D721Med (cell line): Measurements from ENCODE around the gene RBM26.

Source experiments
- DNase-seq: peaks from one replicate; pipeline ENCODE4 v3.0.0; 2011; ENCODE audit warnings: low spot score; ENCODE audit not compliant: insufficient read length
- FAIRE-seq: peaks from 2 replicates; lab custom pipeline; 2011; peaks lifted over from hg19 to GRCh38; lab: Jason Lieb, UNC
- CTCF ChIP-seq: IDR thresholded peaks from 2 replicates; pipeline ENCODE4 v1.5.1; 2012; ENCODE audit warnings: mild to moderate bottlenecking, control low read depth; ENCODE audit not compliant: insufficient read depth; ENCODE audit errors: missing control alignments

The RBM26 gene

GRCh38 chr13:79423340-79423739 lies 17.3 kb upstream of the RBM26 start:
- FAIRE-seq: no peak
- DNase-seq: no peak
- no peak for TF ChIP-seq CTCF

- DNase-seq (no peak), FAIRE-seq (no peak)
- TF ChIP-seq CTCF: no peak
These were observed 13.3 kb upstream of the RBM26 start for GRCh38 chr13:79419365-79419764.

GRCh38 chr13:79417741-79418140 lies 11.7 kb upstream of the RBM26 start:
- TF ChIP-seq CTCF: no peak
- no peak for FAIRE-seq
- no peak for DNase-seq

- DNase-seq: no peak
- TF ChIP-seq CTCF: no peak
- no peak for FAIRE-seq
These were observed 7.5 kb upstream of the RBM26 start for GRCh38 chr13:79413521-79413920.

GRCh38 chr13:79409828-79410227 lies 3.8 kb upstream of the RBM26 start:
- DNase-seq: no peak
- FAIRE-seq: no peak

GRCh38 chr13:79407349-79407979 lies 1.4 kb upstream of the RBM26 start:
- no peak for TF ChIP-seq CTCF
- no peak for DNase-seq
- no peak for FAIRE-seq

More at GRCh38 chr13:79409828-79410227, 3.8 kb upstream of the RBM26 start:
- no peak for TF ChIP-seq CTCF

GRCh38 chr13:79406597-79406908 lies 498 bp upstream of the RBM26 start:
- no peak for TF ChIP-seq CTCF
- DNase-seq (no peak), FAIRE-seq (no peak)
